Measurements from ENCODE around the gene KRT14.
"Not testable (repeated sequence)": the region's sequence is repeated elsewhere in the genome, so short reads cannot be mapped to it uniquely, and the experiment has no call there.

Gene KRT14

GRCh38 chr17:41627316-41628072 lies 40.8 kb upstream of the KRT14 start:
- H3K9me3 Mint-ChIP-seq: no peaks in the 10 kb centered on the region
- H3K4me1 Mint-ChIP-seq: peaks cover 15% of the 10 kb centered on the region
- no peak overlapping the region for H3K4me3 Mint-ChIP-seq
- peaks cover 13% of the 10 kb centered on the region for H3K27me3 Mint-ChIP-seq (ENCODE audit: low read depth)
- no peak for TF ChIP-seq CTCF (IDR thresholded peaks at IDR 0.05; ENCODE audit: unreplicated experiment in 3 of 3)
- peak overlapping the region in 1 of 3 experiments; percentile 64 for H3K27ac Mint-ChIP-seq
- H3K36me3 Mint-ChIP-seq (ENCODE audit: low read depth): no peaks in the 10 kb centered on the region

- not testable (repeated sequence) for H3K4me3 Mint-ChIP-seq; H3K9me3 Mint-ChIP-seq; H3K36me3 Mint-ChIP-seq (ENCODE audit: low read depth)
- peak overlapping the region in 1 of 3 experiments; percentile 57 for H3K27ac Mint-ChIP-seq
- peaks cover 13% of the 10 kb centered on the region for H3K27me3 Mint-ChIP-seq (ENCODE audit: low read depth)
- H3K4me1 Mint-ChIP-seq: peaks cover 19% of the 10 kb centered on the region
These were observed 40.2 kb upstream of the KRT14 start for GRCh38 chr17:41626914-41627295.

DNA sequence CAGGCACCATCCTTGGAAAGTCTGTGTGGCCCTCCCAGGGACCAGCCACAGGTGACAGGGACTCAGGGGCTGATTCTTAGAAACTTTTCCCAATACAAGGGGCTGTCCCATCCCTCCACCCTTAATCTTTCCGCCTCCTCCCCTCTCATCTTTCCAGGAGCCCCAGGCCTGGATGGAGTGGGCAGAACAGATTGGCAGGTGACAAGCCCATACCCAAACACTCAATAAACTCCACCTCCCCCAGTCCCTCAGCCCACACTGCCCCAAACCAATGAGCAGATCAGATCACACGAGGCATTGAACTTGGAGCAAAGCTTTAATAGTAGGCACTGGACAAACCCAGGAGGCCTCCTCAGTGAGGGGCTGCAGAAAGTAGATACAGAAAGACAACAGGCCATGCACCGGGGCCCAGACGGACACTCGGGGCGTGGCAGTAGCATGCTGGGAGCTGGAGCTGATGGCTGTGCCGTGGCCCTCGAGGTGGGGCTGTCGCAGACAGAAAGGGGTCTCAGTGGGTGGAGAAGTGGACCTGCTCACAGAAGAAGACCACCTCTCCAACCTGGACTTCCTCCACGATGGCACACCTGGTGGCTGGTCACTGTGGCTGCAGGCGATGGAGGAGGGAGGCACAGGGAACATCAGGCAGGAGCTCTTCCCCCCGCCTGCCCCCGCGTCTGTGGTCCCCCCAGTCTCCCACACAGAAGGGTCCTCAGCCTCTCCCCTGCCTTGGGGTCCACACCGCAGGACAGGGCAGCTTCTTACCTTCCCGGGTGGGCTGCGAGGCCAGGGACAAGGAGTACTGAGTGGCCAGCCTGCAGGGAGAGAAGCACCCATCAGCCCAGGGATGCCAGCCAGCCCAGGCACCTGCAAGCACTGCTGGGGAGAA lies 39.6 kb upstream of the KRT14 start:
- Mint-ChIP-seq H3K27ac (peak overlapping the region in 2 of 3 experiments; percentile 45 to 59), H3K27me3 (ENCODE audit: low read depth) (peaks cover 13% of the 10 kb centered on the region), H3K4me1 (peaks cover 26% of the 10 kb centered on the region)
- not testable (repeated sequence) for H3K4me3 Mint-ChIP-seq; H3K9me3 Mint-ChIP-seq; H3K36me3 Mint-ChIP-seq (ENCODE audit: low read depth)

- H3K4me3 Mint-ChIP-seq: no peak overlapping the region
- H3K27me3 Mint-ChIP-seq (ENCODE audit: low read depth): peaks cover 13% of the 10 kb centered on the region
- no peaks in the 10 kb centered on the region for H3K36me3 Mint-ChIP-seq (ENCODE audit: low read depth)
- H3K27ac Mint-ChIP-seq: peak overlapping the region in 2 of 3 experiments; percentile 45 to 59
- no peaks in the 10 kb centered on the region for H3K9me3 Mint-ChIP-seq
- H3K4me1 Mint-ChIP-seq: peaks cover 32% of the 10 kb centered on the region
- TF ChIP-seq CTCF (IDR thresholded peaks at IDR 0.05; ENCODE audit: unreplicated experiment in 3 of 3): no peak
These were observed 38.9 kb upstream of the KRT14 start for GRCh38 chr17:41625602-41626001.

DNA sequence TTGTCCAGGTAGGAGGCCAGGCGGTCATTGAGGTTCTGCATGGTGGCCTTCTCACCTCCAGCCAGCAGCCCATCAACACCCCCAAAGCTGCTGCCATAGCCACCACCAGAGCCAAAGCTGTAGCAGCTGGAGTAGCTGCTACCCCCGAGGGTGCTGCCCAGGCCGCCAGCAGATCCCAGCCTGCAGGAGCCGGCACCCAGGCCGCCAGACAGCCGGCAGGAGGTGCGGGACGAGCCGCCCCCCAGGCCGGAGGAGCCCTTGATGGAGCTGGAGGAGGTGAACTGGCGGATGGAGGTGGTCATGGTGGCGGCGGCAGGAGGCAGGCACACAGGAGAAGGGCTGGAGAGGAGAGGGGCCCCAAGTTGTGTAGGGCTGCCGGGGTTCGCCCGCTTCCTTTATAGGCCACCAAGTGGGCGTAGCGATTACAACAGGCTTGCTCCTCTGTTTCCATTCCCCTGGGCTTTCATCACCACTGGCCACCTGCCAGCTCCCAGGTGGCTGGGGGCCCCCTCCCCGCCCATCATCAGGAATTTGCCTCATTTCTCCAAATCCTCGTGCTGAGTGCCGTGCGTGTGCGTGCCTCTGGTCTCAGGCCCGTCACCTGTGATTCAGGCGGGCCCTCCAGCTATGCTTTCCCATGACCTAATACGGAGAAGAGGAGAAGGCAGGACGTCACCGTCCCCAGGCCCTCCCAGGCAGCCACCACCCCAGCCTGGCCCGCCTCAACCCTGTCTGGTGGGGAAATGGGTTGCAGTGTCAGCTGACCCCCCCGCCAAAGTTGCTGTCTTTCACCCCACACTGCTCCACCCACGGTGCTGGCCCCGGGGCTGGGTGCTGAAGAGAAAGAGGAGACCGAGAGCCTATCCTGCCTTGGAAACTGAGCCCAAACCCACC lies 37.8 kb upstream of the KRT14 start, which contains the start of gene KRT17:
TSS of gene KRT17 (minus strand) at position 368 of the 894 bp plus-strand sequence. CDS start at position 302, 66 bp downstream.
- H3K27me3 Mint-ChIP-seq (ENCODE audit: low read depth): peaks cover 13% of the 10 kb centered on the region
- no peaks in the 10 kb centered on the region for H3K9me3 Mint-ChIP-seq
- no peak for TF ChIP-seq CTCF (IDR thresholded peaks at IDR 0.05; ENCODE audit: unreplicated experiment in 3 of 3)
- H3K4me1 Mint-ChIP-seq: peaks cover 42% of the 10 kb centered on the region
- H3K4me3 Mint-ChIP-seq: no peak within 1 kb of the TSS
- H3K36me3 Mint-ChIP-seq (ENCODE audit: low read depth): no peaks in the 10 kb centered on the region
- peak within 1 kb of the TSS in 1 of 3 experiments; percentile 37 for H3K27ac Mint-ChIP-seq

DNA sequence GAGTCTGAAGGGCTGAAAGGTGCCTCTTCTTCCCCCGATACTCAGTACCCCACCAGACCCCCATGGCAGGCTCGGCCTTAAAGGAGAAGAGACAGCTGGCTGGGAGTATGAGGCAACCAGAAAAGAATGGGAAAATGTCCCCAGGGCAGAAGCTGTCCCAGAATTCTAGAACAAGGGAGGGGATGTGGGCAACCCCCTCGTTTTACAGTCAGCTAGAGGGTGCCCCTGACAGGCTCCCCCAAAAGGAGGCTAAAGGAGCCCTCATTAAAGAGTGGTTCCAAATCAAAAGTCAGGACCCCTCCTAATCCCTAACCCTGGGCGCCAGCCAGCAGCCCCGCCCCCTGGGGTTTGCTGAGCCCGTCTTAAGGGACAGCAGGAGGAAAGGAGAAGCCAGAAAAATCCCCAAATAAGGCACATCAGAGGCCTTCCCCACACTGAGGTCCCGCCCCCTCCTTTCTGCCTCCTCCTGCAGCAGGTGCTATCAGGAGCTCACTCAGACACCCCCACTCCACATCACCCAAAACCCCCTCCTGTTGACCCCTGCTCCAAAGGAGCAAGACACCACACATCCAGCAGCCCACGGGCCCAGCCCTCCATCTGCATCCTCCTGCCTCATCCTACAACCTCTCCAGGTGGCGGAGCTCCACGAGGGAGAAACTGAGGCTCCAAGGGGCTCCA lies 36.6 kb upstream of the KRT14 start:
- Mint-ChIP-seq H3K27me3 (ENCODE audit: low read depth) (peaks cover 13% of the 10 kb centered on the region), H3K4me1 (peaks cover 42% of the 10 kb centered on the region)
- not testable (repeated sequence) for H3K27ac Mint-ChIP-seq; H3K36me3 Mint-ChIP-seq (ENCODE audit: low read depth); H3K4me3 Mint-ChIP-seq; H3K9me3 Mint-ChIP-seq

- not testable (repeated sequence) for H3K36me3 Mint-ChIP-seq (ENCODE audit: low read depth); H3K9me3 Mint-ChIP-seq; H3K4me3 Mint-ChIP-seq
- peaks cover 12% of the 10 kb centered on the region for H3K27me3 Mint-ChIP-seq (ENCODE audit: low read depth)
- H3K27ac Mint-ChIP-seq: peak overlapping the region in 1 of 3 experiments; percentile 92
- peaks cover 42% of the 10 kb centered on the region for H3K4me1 Mint-ChIP-seq
These were observed 35.9 kb upstream of the KRT14 start for GRCh38 chr17:41622340-41623183.
